Esophagus muscularis mucosa (tissue), 4 donors: Measurements from ENCODE around the gene POLR3C. TPM values are rescaled to one million over a fixed set of nuclear protein-coding genes. Genes with fewer than 3 reads are reported as not detected.

ENCODE experiments used
- DNase-seq: peaks from one replicate; pipeline ENCODE4 v3.0.0-alpha.2; 2017; ENCODE audit errors: extremely low spot score
- H3K27ac ChIP-seq, 4 donors: fragments of 200-600 bp; sonication (generic); replicated peaks in 1 of 4; 1 replicate in 3 of 4; 2 replicates in 1 of 4; pipeline ENCODE4 v1.5.1; 2016 to 2019; ENCODE audit warnings: mild to moderate bottlenecking in 1 of 4
- H3K27me3 ChIP-seq, 4 donors: fragments of 200-600 bp; sonication (generic); one replicate each; pipeline versions ENCODE4 v1.5.1 to v1.6.0; 2016 to 2019
- H3K36me3 ChIP-seq, 4 donors: fragments of 200-600 bp; sonication (generic); one replicate each; pipeline ENCODE4 v1.5.1; 2016 to 2019
- H3K4me1 ChIP-seq, 4 donors: fragments of 200-600 bp; sonication (generic); one replicate each; pipeline ENCODE4 v1.5.1; 2016 to 2019
- H3K4me3 ChIP-seq, 4 donors: fragments of 200-600 bp; sonication (generic); 1 replicate in 2 of 4; 2 replicates in 2 of 4; pipeline ENCODE4 v1.5.1; 2016 to 2019; ENCODE audit warnings: mild to moderate bottlenecking in 4 of 4, moderate library complexity in 1 of 4
- H3K9me3 ChIP-seq, 4 donors: fragments of 200-600 bp; sonication (generic); 1 replicate in 3 of 4; 2 replicates in 1 of 4; pipeline ENCODE4 v1.5.1; 2016 to 2019
- EP300 ChIP-seq: sonication (generic); formaldehyde crosslinking; IDR thresholded peaks from one replicate; pipeline ENCODE4 v1.6.1; 2017; ENCODE audit warnings: antibody characterized with exemption
- POLR2A ChIP-seq: fragments of 450-650 bp; IDR thresholded peaks from one replicate; pipeline ENCODE4 v1.6.1; 2017; ENCODE audit warnings: antibody characterized with exemption, moderate library complexity, mild to moderate bottlenecking, low read depth
- POLR2AphosphoS5 ChIP-seq, 2 donors: sonication (generic); formaldehyde crosslinking; IDR thresholded peaks; one replicate each; pipeline ENCODE4 v1.6.1; 2017; ENCODE audit warnings: antibody characterized with exemption in 2 of 2
- WGBS: methylation state at CpG from one replicate; pipeline ENCODE4 v1.1.5; 2018; 5-methylcytosine and 5-hydroxymethylcytosine counted together
- intact Hi-C: fragments of 100-400 bp; cut with DNase I; formaldehyde crosslinking; loops from one replicate; pipeline ENCODE4 v1.15.1; 2023
- total RNA-seq, 4 donors: library from RNA; depleted of rRNA; stranded (reverse); fragments of >200 nt; gene quantifications; one replicate each; pipeline versions ENCODE4 v1.1.0 to v1.2.1, GENCODE V29; 2016
- TF ChIP-seq, protein P1 (sequence below), 3 experiments: fragments of 200-600 bp in 2 of 3; fragments of 450-650 bp in 1 of 3; sonication (generic) in 2 of 3; IDR thresholded peaks; one replicate each; pipeline ENCODE4 v1.5.1; 2017 to 2019; ENCODE audit warnings: antibody characterized with exemption in 3 of 3, mild to moderate bottlenecking in 2 of 3, moderate library complexity in 1 of 3

The POLR3C gene
- total RNA-seq, 4 donors from 2014 or later = 22.3 to 34.1 (median 27.8) TPM

DNA sequence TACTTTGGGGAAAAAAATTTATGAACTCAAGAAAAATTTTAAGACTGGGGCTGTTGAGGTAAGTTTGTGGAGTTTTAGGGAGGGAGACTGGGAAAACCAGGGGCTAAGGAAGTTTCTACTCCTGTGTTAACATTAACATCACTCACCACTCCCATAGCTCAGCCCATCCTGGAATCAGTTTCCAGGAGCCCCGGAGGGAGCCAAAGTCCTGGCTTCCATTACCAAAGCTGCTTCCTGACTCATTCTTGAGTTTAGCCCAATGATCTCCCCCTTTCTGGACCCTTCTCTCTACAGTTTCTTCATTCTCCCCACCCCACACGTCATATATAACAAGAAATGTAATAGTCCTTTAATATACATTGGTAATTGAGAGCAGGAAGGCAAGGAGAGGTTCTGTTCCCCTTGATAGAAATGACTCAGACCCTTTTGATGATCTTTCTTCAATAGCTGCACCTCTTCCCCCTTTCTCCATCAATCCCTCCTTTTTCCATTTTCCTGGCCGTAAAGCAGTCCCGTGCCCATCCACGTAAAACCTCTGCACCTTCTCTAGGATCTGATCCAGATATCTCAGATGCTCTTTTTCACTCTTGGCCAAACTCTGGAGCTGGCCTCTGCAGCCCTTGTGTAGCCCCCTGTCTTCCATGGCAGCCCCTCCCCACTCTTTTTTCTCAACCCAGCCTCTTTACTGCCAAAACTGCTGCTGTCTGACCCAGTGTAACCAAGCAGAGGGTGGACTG lies 39.5 kb downstream of the POLR3C start:
- no peak for DNase-seq
- Histone ChIP-seq H3K27ac (peak overlapping the region in 1 of 4 donors; percentile 30), H3K9me3 (no peaks in the 10 kb centered on the region), H3K36me3 (peaks cover 0 to 23% (median 5%) of the 10 kb centered on the region in 4 donors), H3K4me1 (peaks cover 6 to 11% (median 8%) of the 10 kb centered on the region in 4 donors), H3K27me3 (no peaks in the 10 kb centered on the region), H3K4me3 (no peak overlapping the region)
- 69% methylated on average over 5 of the region's 5 CpGs for WGBS
- intact Hi-C loops = no loop called here
- TF ChIP-seq POLR2AphosphoS5 (IDR thresholded peaks at IDR 0.05) (no peak), EP300 (no peak), POLR2A (no peak)
- TF ChIP-seq, protein P1, sequence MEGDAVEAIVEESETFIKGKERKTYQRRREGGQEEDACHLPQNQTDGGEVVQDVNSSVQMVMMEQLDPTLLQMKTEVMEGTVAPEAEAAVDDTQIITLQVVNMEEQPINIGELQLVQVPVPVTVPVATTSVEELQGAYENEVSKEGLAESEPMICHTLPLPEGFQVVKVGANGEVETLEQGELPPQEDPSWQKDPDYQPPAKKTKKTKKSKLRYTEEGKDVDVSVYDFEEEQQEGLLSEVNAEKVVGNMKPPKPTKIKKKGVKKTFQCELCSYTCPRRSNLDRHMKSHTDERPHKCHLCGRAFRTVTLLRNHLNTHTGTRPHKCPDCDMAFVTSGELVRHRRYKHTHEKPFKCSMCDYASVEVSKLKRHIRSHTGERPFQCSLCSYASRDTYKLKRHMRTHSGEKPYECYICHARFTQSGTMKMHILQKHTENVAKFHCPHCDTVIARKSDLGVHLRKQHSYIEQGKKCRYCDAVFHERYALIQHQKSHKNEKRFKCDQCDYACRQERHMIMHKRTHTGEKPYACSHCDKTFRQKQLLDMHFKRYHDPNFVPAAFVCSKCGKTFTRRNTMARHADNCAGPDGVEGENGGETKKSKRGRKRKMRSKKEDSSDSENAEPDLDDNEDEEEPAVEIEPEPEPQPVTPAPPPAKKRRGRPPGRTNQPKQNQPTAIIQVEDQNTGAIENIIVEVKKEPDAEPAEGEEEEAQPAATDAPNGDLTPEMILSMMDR (IDR thresholded peaks at IDR 0.05) = no peak

DNA sequence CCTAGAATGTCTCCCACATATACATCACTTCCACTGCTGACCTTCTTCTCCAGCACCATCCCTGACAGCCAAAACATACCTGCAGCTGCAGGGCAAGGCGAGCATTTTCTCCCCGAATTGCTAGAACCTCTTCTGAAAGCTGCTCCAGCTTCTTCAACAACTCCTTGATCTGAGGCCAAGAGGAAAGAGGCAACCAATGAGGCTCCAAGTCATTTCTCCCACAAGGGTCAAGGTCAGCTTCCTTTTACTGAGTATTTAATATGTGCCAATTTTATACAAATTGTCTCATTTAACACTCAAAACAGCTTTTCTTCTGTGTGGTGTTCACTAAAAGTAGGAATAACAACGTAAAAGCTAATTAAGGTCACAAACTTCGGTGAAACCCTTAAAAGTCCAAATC lies 44.2 kb downstream of the POLR3C start:
- WGBS = 77% methylated on average over 4 of the region's 4 CpGs
- Histone ChIP-seq H3K4me3 (no peak overlapping the region), H3K27ac (no peak overlapping the region), H3K36me3 (peaks cover 0 to 23% (median 5%) of the 10 kb centered on the region in 4 donors), H3K27me3 (no peaks in the 10 kb centered on the region), H3K4me1 (peaks cover 11 to 43% (median 31%) of the 10 kb centered on the region in 4 donors), H3K9me3 (no peaks in the 10 kb centered on the region)
- no peak for TF ChIP-seq EP300
- TF ChIP-seq POLR2AphosphoS5 (IDR thresholded peaks at IDR 0.05) = no peak
- TF ChIP-seq POLR2A = no peak
- TF ChIP-seq, protein P1 (IDR thresholded peaks at IDR 0.05) = no peak
- no peak for DNase-seq
- intact Hi-C loops = no loop called here

DNA sequence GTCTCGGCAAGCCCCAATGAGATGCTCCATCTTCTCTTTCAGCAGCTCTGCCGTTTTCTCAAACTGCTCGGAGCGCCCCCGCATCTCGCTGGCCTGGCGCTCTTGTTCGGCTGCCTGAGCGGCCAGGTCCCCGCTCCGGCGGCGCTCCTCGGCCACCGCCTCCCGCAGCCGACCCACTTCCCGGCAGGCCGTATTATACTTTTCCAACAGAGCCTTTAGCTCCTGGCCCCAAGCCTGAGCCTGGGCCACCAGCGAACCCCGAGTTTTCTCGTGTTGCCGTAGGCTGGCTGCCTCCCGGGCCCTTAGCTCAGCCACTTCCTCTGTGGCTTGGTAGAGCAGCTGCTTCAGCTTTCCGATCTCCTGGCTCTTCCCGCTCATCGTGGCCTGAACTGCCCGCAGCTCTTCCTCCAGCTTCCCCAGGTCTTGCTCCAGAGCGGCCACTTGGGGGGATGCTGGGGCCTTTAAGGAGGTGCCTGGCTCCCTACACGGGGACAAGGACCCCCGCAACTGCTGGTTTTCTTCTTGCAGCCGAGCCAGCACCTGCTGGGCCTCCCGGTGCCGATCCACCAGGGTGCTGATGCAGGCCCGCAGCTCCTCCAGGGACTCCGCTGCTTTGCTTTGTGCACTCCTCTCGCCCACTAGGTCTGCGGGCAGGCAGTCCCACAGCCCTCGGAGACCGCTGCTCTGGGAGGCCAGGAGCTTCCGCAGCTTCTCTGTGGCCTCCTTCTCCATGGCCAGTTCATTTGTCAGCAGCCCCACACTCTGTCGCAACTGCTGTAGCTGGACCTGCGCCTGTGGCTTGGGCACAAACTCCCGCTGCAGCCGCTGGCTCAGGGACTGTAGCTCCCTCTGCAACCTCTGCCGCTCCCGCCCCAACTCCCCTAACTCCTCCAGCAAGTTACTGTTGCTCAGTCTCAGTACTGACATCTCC lies 48.3 kb downstream of the POLR3C start:
- Histone ChIP-seq H3K9me3 (no peaks in the 10 kb centered on the region), H3K27ac (peak overlapping the region; percentile 80 to 91 (median 86)), H3K36me3 (peaks cover 0 to 6% (median 2%) of the 10 kb centered on the region in 4 donors), H3K4me3 (peak overlapping the region; percentile 57 to 66 (median 60)), H3K4me1 (peaks cover 11 to 43% (median 32%) of the 10 kb centered on the region in 4 donors), H3K27me3 (no peaks in the 10 kb centered on the region)
- TF ChIP-seq POLR2AphosphoS5 (IDR thresholded peaks at IDR 0.05) = peak; percentile 24 to 39
- no peak for TF ChIP-seq POLR2A
- no peak for TF ChIP-seq EP300
- TF ChIP-seq, protein P1 (IDR thresholded peaks at IDR 0.05) = no peak
- DNase-seq = no peak
- whole genome bisulfite sequencing = 13% methylated on average over 17 of the region's 47 CpGs
- intact Hi-C loops = no loop called here

DNA sequence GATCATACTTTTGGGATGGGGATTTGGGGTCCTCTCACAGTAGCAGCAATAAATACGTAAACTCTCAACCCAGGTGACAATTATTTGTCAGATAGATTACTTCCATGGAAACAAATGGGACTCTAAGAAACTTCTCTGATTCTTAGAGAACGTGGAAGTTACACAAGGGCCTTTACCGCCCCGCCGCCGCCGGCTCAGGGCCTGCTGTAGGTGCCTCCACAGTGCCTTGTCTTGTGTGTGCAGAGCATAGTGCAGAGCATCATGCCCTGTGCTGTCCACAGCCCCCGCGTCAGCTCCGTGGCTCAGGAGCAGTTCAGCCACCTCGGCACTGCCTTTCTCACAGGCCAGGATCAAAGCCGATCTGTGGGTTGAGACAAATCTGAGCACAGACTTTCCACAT lies 50.6 kb downstream of the POLR3C start:
- Histone ChIP-seq H3K27ac (no peak overlapping the region), H3K4me3 (no peak overlapping the region), H3K4me1 (peaks cover 11 to 36% (median 30%) of the 10 kb centered on the region in 4 donors), H3K9me3 (no peaks in the 10 kb centered on the region), H3K27me3 (no peaks in the 10 kb centered on the region), H3K36me3 (no peaks in the 10 kb centered on the region)
- 94% methylated on average over 12 of the region's 12 CpGs for WGBS
- intact Hi-C loops = no loop called here
- no peak for DNase-seq
- TF ChIP-seq POLR2AphosphoS5 (IDR thresholded peaks at IDR 0.05) (no peak), POLR2A (no peak), EP300 (no peak)
- TF ChIP-seq, protein P1 (IDR thresholded peaks at IDR 0.05) = no peak
